Activated CD4-positive, alpha-beta memory T cell treated with anti-CD3 and anti-CD28 coated beads for 36 hours (primary cell): ENCODE measurements around the gene STEAP3. TPM values are rescaled to one million over a fixed set of nuclear protein-coding genes. Genes with fewer than 3 reads are reported as not detected.

Source experiments
- CTCF ChIA-PET: fragments of 350-600 bp; sonication (Branson Sonifier 250); formaldehyde crosslinking; loops from one replicate; lab custom pipeline; 2021; ENCODE audit warnings: antibody characterized with exemption, inconsistent platforms; lab: Charles Lee
- POLR2A ChIA-PET: fragments of 350-600 bp; sonication (Branson Sonifier 250); formaldehyde crosslinking; loops from one replicate; lab custom pipeline; 2021; ENCODE audit warnings: antibody characterized with exemption; lab: Charles Lee
- DNase-seq: peaks from one replicate; pipeline ENCODE4 v3.0.0-alpha.2; 2020
- H3K27ac Mint-ChIP-seq: one replicate; pipeline ENCODE4 v1.8.0; 2021; ENCODE audit warnings: mixed read lengths
- H3K27me3 Mint-ChIP-seq: one replicate; pipeline ENCODE4 v1.8.0; 2021; ENCODE audit warnings: mixed read lengths
- H3K36me3 Mint-ChIP-seq: one replicate; pipeline ENCODE4 v1.8.0; 2021; ENCODE audit warnings: mixed read lengths
- H3K4me1 Mint-ChIP-seq: one replicate; pipeline ENCODE4 v1.8.0; 2021; ENCODE audit warnings: low read depth, mixed read lengths
- H3K4me3 Mint-ChIP-seq: one replicate; pipeline ENCODE4 v1.8.0; 2021; ENCODE audit warnings: mild to moderate bottlenecking, mixed read lengths
- H3K9me3 Mint-ChIP-seq: one replicate; pipeline ENCODE4 v1.8.0; 2021; ENCODE audit warnings: mixed read lengths
- intact Hi-C: fragments of 100-400 bp; cut with micrococcal nuclease; formaldehyde crosslinking; loops from one replicate; pipeline ENCODE4 v1.15.1; 2023
- total RNA-seq, 2 experiments: library from RNA; stranded (reverse); gene quantifications; one replicate each; pipeline ENCODE4 v1.2.3, GENCODE V29; 2021

The STEAP3 gene
- under 1 TPM; 0.12 to 0.17 TPM for total RNA-seq

DNA sequence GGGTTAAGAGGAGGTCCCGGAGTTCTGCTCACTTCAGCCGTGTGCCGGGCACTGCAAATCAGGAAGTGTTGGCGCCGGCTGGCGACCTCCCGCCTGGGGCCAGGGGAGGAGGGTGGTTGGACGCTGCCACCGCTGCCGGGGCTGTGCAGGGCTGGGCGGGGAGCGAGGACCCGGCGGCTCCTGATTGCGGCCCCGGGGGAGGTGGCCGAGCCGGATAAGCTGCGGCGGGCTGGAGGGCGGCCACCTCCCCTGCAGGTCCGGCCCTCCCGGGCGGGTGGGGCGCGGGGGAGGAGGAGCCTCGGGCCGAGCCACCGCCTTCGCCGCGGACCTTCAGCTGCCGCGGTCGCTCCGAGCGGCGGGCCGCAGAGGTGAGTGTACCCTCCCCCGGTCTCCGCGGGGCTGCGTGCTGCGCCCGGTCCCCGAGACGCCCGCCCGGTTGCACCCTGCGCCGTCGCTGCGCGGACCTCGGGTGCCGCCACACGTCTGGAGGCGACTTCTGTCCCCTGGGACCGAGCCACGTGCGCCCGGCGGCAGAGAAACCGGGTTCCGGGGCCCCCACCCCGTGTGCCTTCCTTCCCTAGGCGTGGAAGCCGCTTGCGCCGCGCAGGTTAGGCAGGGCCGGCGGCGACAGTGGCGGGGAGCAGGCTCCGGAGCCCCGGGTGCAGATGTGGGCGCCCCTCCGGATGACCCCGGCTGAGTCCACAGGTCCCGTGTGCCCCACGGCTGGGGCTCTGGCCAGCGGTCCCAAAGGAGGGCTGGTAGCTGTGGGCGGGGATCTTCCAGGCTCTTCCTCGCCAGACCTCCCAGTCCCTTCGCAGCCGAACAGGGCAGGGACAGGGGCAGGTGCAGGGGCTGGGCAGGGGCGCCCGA lies at the start of gene STEAP3:
Gene STEAP3 (plus strand): TSS at position 314 of the 870 bp plus-strand sequence. CDS start 7,179 bp downstream, outside the sequence.
- CTCF ChIA-PET: no interaction called here
- Mint-ChIP-seq H3K4me1 (no peaks in the 10 kb centered on the region), H3K27ac (no peak within 1 kb of the TSS), H3K27me3 (peaks cover 46% of the 10 kb centered on the region), H3K36me3 (no peaks in the 10 kb centered on the region), H3K4me3 (no peak within 1 kb of the TSS), H3K9me3 (no peaks in the 10 kb centered on the region)
- POLR2A ChIA-PET: no interaction called here
- intact Hi-C loops: no loop called here
- no peak for DNase-seq

DNA sequence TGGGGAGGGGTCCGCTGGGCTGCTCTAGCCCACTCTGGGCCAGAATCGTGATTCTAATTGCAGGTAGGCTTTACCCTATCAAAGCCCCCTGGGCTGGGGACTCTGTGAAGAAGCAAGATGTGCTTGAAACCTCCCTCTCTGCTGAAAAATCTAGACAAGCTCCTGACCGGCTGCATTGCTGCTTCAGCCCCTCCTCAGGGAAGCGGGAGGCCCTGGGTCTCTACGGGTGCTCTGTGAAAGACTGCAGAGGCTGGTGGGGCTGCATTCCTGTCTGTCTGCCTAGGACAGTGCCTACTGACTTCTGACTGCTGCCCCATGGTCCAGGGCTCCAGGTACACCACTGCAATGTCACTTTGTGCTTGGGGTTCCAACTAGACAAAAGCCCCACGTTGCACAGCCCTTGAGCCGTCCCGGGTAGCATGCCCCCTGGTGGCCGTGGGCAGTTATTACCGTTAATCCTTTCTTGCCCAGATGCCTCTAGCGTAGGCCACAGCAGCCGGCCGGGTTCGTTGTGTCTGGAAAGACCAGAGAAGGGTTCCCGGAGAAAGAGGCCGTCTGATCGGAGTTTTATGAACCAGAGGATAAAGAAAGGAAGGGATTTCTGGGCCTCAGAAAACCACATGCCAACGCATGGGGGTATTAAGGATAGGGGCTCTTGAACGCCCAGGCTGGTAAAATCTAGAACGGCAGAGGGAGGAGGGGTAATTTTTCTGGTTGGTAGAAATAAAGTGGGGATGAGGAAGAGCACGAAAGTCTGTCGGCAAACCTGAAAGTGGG lies 49.2 kb upstream of the STEAP3 start:
- ChIA-PET CTCF (interaction anchor here (0.9 to 4.6 kb wide), 4 partner anchors 9 to 292 kb away, joined by 3 to 31 read pairs (median 6); no protein-coding TSS in a partner anchor), POLR2A (no interaction called here)
- Mint-ChIP-seq H3K27ac (no peak overlapping the region), H3K27me3 (no peaks in the 10 kb centered on the region), H3K36me3 (no peaks in the 10 kb centered on the region), H3K9me3 (no peaks in the 10 kb centered on the region), H3K4me3 (no peak overlapping the region), H3K4me1 (no peaks in the 10 kb centered on the region)
- intact Hi-C loops: no loop called here
- peak; percentile 54 for DNase-seq

GRCh38 chr2:119174993-119175347 lies 48.7 kb upstream of the STEAP3 start:
- H3K27ac Mint-ChIP-seq: no peak overlapping the region
- no peaks in the 10 kb centered on the region for H3K4me1 Mint-ChIP-seq
- ChIA-PET CTCF (interaction anchor here (0.9 to 4.6 kb wide), 3 partner anchors 9 to 293 kb away, joined by 3 to 31 read pairs (median 7); no protein-coding TSS in a partner anchor), POLR2A (no interaction called here)
- H3K9me3 Mint-ChIP-seq: no peaks in the 10 kb centered on the region
- intact Hi-C loops: no loop called here
- no peaks in the 10 kb centered on the region for H3K27me3 Mint-ChIP-seq
- H3K36me3 Mint-ChIP-seq: no peaks in the 10 kb centered on the region
- no peak overlapping the region for H3K4me3 Mint-ChIP-seq
- DNase-seq: no peak

- H3K4me1 Mint-ChIP-seq: no peaks in the 10 kb centered on the region
- no peak overlapping the region for H3K4me3 Mint-ChIP-seq
- CTCF ChIA-PET: interaction anchor here (0.7 to 4.6 kb wide), 4 partner anchors 10 to 293 kb away, joined by 3 to 31 read pairs (median 5); no protein-coding TSS in a partner anchor
- no peak overlapping the region for H3K27ac Mint-ChIP-seq
- intact Hi-C loops: no loop called here
- no peaks in the 10 kb centered on the region for H3K9me3 Mint-ChIP-seq
- no peak for DNase-seq
- POLR2A ChIA-PET: no interaction called here
- no peaks in the 10 kb centered on the region for H3K27me3 Mint-ChIP-seq
- no peaks in the 10 kb centered on the region for H3K36me3 Mint-ChIP-seq
These were observed 48.1 kb upstream of the STEAP3 start for GRCh38 chr2:119175517-119175916.

DNA sequence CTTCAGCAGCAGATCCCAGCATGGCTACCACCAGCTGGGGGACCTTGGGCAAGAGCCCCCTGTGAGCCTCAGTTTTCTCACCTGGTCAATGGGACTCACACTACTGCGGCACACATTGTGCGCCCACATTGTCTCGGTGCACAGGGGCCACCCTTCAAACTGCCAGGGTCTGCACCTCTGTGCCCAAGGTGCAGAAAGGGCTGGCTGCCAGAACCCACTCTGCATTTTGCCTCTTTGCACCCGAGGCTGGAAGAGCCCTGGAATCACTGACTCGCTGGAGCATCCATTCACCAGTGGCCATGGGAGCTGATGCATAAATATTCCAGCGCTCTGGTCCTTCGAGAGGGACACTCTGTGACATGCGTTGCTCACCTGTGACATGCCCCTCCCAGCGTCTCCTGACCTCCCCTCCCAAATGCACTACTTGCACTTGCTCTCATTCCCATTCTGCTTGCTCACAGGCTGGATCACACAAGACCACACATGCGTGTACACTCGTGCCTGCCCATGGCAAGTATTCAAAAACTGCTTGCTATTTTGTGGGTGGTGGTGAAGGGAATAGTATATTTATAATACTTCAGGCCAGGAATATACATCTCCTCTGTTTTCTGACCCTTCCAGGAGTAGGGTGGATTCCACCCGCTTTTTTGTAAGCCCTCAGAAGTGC lies 46.3 kb upstream of the STEAP3 start:
- POLR2A ChIA-PET: no interaction called here
- CTCF ChIA-PET: no interaction called here
- intact Hi-C loops: no loop called here
- H3K4me3 Mint-ChIP-seq: no peak overlapping the region
- H3K4me1 Mint-ChIP-seq: no peaks in the 10 kb centered on the region
- H3K27me3 Mint-ChIP-seq: no peaks in the 10 kb centered on the region
- no peak overlapping the region for H3K27ac Mint-ChIP-seq
- no peaks in the 10 kb centered on the region for H3K9me3 Mint-ChIP-seq
- no peaks in the 10 kb centered on the region for H3K36me3 Mint-ChIP-seq
- DNase-seq: no peak

DNA sequence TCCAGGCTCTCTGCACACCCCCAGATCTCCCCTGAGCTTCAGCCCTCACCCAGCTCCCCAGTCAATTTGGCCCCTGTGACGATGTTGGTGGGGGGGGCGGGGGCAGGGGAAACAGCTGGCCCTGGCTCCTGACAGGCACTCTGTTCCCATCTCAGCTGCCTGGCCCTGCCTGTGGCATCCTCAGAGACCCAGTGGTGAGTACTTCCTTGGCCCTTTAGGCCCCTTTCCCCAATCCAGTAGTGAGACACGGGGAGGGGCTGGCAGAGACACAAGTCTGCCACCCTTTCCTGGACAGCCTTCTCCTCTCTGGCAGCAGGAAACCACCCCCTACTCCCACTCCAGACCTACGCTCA lies 45.8 kb upstream of the STEAP3 start:
- Mint-ChIP-seq H3K9me3 (no peaks in the 10 kb centered on the region), H3K36me3 (no peaks in the 10 kb centered on the region), H3K4me3 (no peak overlapping the region), H3K4me1 (no peaks in the 10 kb centered on the region), H3K27me3 (no peaks in the 10 kb centered on the region), H3K27ac (no peak overlapping the region)
- ChIA-PET CTCF (no interaction called here), POLR2A (no interaction called here)
- no peak for DNase-seq
- intact Hi-C loops: no loop called here

DNA sequence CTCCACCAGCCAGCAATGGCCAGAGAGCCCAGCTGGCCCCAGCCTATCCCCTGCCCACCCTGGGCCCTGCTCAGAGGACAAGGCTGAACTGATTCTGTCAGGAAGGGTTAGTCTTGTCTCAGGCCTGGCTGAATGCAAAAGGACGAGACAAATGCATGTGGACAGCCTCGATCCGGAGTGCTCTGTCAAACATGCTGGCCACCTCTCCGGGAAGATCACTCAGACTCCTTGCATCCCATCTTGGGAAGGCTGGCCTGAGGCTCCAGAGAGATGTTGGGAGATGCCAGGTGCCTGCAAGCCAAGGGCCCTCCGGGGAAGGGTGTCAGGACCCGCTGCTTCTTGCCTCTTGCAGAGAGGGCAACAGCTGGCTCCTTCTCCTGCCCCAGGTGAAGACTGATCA lies 44.9 kb upstream of the STEAP3 start:
- Mint-ChIP-seq H3K4me3 (no peak overlapping the region), H3K27me3 (no peaks in the 10 kb centered on the region), H3K4me1 (no peaks in the 10 kb centered on the region), H3K27ac (no peak overlapping the region), H3K9me3 (no peaks in the 10 kb centered on the region), H3K36me3 (no peaks in the 10 kb centered on the region)
- intact Hi-C loops: no loop called here
- no peak for DNase-seq
- POLR2A ChIA-PET: no interaction called here
- CTCF ChIA-PET: interaction anchor here (1.2 kb wide), 1 partner anchor 297 kb away, joined by 4 read pairs; no protein-coding TSS in a partner anchor

- intact Hi-C loops: no loop called here
- ChIA-PET POLR2A (no interaction called here), CTCF (interaction anchor here (1.2 kb wide), 1 partner anchor 297 kb away, joined by 4 read pairs; no protein-coding TSS in a partner anchor)
- DNase-seq: no peak
- Mint-ChIP-seq H3K27ac (no peak overlapping the region), H3K4me3 (no peak overlapping the region), H3K9me3 (no peaks in the 10 kb centered on the region), H3K36me3 (no peaks in the 10 kb centered on the region), H3K4me1 (no peaks in the 10 kb centered on the region), H3K27me3 (no peaks in the 10 kb centered on the region)
These were observed 44.4 kb upstream of the STEAP3 start for GRCh38 chr2:119179202-119179601.

- ChIA-PET CTCF (interaction anchor here (1.2 kb wide), 1 partner anchor 298 kb away, joined by 4 read pairs; no protein-coding TSS in a partner anchor), POLR2A (no interaction called here)
- H3K4me3 Mint-ChIP-seq: no peak overlapping the region
- H3K36me3 Mint-ChIP-seq: no peaks in the 10 kb centered on the region
- no peaks in the 10 kb centered on the region for H3K27me3 Mint-ChIP-seq
- intact Hi-C loops: no loop called here
- H3K9me3 Mint-ChIP-seq: no peaks in the 10 kb centered on the region
- H3K27ac Mint-ChIP-seq: no peak overlapping the region
- DNase-seq: no peak
- no peaks in the 10 kb centered on the region for H3K4me1 Mint-ChIP-seq
These were observed 43.6 kb upstream of the STEAP3 start for GRCh38 chr2:119179991-119180390.

- Mint-ChIP-seq H3K4me1 (no peaks in the 10 kb centered on the region), H3K36me3 (no peaks in the 10 kb centered on the region), H3K9me3 (no peaks in the 10 kb centered on the region), H3K27ac (no peak overlapping the region), H3K4me3 (no peak overlapping the region), H3K27me3 (no peaks in the 10 kb centered on the region)
- no peak for DNase-seq
- POLR2A ChIA-PET: no interaction called here
- intact Hi-C loops: no loop called here
- CTCF ChIA-PET: no interaction called here
These were observed 42.7 kb upstream of the STEAP3 start for GRCh38 chr2:119180892-119181291.

GRCh38 chr2:119181391-119181790 lies 42.2 kb upstream of the STEAP3 start:
- no peak overlapping the region for H3K27ac Mint-ChIP-seq
- no peaks in the 10 kb centered on the region for H3K27me3 Mint-ChIP-seq
- no peaks in the 10 kb centered on the region for H3K4me1 Mint-ChIP-seq
- H3K36me3 Mint-ChIP-seq: no peaks in the 10 kb centered on the region
- intact Hi-C loops: no loop called here
- POLR2A ChIA-PET: no interaction called here
- H3K4me3 Mint-ChIP-seq: no peak overlapping the region
- no peaks in the 10 kb centered on the region for H3K9me3 Mint-ChIP-seq
- CTCF ChIA-PET: interaction anchor here (0.9 kb wide), 1 partner anchor 8 kb away, joined by 3 read pairs; no protein-coding TSS in a partner anchor
- no peak for DNase-seq
